Ramos (cell line): Measurements from ENCODE around the gene CLEC16A.
"Not testable (repeated sequence)": the region's sequence is repeated elsewhere in the genome, so short reads cannot be mapped to it uniquely, and the experiment has no call there.

ENCODE experiments used
- in situ Hi-C: fragments of 300-500 bp; cut with MboI; formaldehyde crosslinking; loops from one replicate; pipeline ENCODE4 v1.14.3; 2022; ENCODE audit warnings: low sequenced_read_pairs; ENCODE audit not compliant: unreplicated experiment

The CLEC16A gene

GRCh38 chr16:11101283-11101682 lies 156.9 kb downstream of the CLEC16A start:
- in situ Hi-C loops: no loop called here

- in situ Hi-C loops: no loop called here
These were observed 157.5 kb downstream of the CLEC16A start for GRCh38 chr16:11101695-11102522.

GRCh38 chr16:11102523-11102898 lies 158.1 kb downstream of the CLEC16A start:
- in situ Hi-C loops: no loop called here

- in situ Hi-C loops: not testable (repeated sequence)
These were observed 158.9 kb downstream of the CLEC16A start for GRCh38 chr16:11103301-11103700.

- in situ Hi-C loops: no loop called here
These were observed 160.0 kb downstream of the CLEC16A start for GRCh38 chr16:11104168-11105037.

DNA sequence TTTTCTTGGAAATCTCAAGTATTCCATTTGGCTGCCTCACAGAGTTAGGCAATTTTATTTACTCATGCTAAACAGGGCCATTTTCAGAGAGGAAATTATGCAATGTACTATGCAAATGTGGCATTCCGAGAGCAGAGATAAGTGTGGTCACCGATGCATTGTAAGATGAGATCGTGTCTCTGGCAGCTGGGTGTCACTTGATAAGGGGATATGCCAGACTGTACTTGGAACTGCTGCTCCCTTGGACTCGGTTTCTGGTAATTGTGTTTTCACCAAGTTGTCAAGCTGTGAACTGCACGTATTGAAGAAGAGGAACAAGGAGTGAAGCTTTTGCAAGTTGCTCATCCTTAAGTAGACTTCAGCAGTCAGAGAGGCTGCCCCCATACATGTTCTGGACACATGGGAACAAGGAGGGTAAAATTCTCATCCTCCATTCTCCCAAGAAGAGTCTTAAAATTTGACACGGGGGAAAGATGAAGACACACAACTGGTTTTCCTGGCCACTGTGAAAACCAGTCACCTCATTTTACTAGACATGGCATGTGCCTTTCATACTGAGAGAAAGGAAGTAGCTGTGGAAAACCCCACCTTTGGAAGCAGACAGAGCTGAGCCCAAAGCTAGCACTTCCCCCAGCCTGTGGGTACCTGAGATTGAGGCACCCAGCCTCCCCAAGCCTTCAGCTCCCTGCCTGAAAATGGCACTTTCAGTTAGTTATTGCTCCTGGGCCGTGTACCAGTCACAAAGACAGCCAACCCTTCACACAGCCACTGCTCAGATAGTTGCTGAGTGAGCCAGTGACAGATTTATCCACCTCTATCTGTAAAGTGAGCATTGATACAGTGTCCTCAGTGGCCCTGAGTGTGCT lies 160.9 kb downstream of the CLEC16A start:
- in situ Hi-C loops: no loop called here

DNA sequence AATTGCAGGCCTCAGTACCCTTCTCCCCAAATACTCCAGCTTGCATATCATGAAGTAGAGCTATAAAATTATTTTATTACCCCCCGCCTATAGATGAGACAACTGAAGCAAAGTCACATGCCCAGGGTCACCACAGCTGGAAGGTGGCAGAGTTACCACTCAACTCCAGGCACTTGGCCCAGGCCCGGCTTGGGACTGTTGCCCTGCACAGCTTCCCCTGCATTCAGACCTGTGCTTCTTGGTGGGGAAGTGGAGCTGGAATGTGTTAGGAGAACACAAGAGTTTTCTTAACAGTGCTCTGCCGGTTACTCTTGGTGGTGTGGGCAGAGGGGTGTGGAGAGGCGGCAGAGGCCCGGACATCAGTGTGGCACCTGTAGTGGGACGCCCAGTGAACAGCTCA lies 162.4 kb downstream of the CLEC16A start:
- in situ Hi-C loops: no loop called here

DNA sequence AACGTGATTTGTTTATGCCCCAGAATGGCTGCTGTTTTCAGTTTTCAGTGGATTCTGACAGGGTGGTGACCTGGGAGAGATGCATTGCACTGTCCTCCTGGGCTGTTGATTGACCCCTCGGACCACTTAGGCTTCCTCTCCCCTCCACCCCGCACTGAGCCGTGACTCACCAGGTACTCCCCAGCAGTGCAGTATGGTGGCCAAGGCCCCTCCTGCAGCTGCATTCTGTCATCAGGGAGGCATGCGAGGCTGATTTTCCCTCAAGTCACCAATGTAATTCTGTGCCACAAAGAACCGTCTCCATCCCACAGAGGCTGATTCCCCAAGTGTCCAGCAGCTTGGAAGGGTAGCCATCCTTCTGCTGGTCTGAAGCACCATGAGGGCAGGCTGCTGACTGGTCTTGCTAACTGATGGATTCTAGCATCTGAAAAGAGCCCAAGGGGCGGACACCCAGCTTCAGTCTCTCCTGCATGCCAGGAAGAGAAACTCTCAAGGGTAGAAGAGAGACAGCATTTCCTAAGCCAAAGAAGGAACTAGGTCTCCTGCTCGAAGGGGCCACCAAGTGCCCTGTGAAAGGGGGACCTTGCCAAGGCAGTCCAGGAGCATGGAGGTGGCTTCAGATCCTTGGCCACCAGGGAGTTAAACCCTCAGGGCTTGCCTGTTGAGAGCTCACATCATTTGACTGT lies 163.6 kb downstream of the CLEC16A start:
- in situ Hi-C loops: no loop called here

GRCh38 chr16:11108466-11108805 lies 164.1 kb downstream of the CLEC16A start:
- in situ Hi-C loops: no loop called here

- in situ Hi-C loops: no loop called here
These were observed 165.2 kb downstream of the CLEC16A start for GRCh38 chr16:11109566-11109965.

- in situ Hi-C loops: no loop called here
These were observed 166.8 kb downstream of the CLEC16A start for GRCh38 chr16:11111150-11111549.

- in situ Hi-C loops: no loop called here
These were observed 167.7 kb downstream of the CLEC16A start for GRCh38 chr16:11111856-11112634.

GRCh38 chr16:11112723-11113348 lies 168.5 kb downstream of the CLEC16A start:
- in situ Hi-C loops: no loop called here

GRCh38 chr16:11114366-11115164 lies 170.2 kb downstream of the CLEC16A start:
- in situ Hi-C loops: no loop called here

- in situ Hi-C loops: no loop called here
These were observed 173.3 kb downstream of the CLEC16A start for GRCh38 chr16:11117576-11118211.

DNA sequence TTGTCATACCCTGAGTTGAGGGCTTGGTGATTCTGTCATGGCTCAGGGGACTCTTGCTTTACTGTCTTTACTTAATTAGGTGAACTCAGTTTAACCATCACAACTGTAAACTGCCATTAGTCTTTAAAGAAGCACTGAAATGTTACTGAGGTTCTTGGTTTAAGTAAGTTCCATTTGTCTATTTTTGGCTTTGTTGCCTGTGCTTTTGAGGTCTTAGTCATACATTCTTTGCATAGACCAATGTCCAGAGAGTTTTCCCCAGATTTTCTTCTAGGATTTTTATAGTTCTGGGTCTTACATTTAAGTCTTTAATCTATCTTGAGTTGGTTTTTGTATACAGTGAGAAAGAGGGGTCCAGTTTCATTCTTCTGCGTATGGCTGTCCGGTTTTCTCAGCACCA lies 174.1 kb downstream of the CLEC16A start:
- in situ Hi-C loops: no loop called here

- in situ Hi-C loops: no loop called here
These were observed 176.8 kb downstream of the CLEC16A start for GRCh38 chr16:11121083-11121608.
